GOT3 (cell line): ENCODE results near the gene SOX5.
"Not testable (repeated sequence)": the region's sequence is repeated elsewhere in the genome, so short reads cannot be mapped to it uniquely, and the experiment has no call there.

Experiments
- DNase-seq: peaks from one replicate; lab custom pipeline; 2025; ENCODE audit warnings: mixed read lengths; lab: John Stamatoyannopoulos, UW

SOX5 gene

GRCh38 chr12:23543767-23544166 lies 405.7 kb downstream of the SOX5 start:
- no peak for DNase-seq

- no peak for DNase-seq
Measured at GRCh38 chr12:23542187-23542586, 407.3 kb downstream of the SOX5 start.

GRCh38 chr12:23540572-23540971 lies 408.9 kb downstream of the SOX5 start:
- no peak for DNase-seq

- DNase-seq: no peak
Measured at GRCh38 chr12:23536293-23536692, 413.2 kb downstream of the SOX5 start.

- DNase-seq: no peak
Measured at GRCh38 chr12:23535441-23535840, 414.0 kb downstream of the SOX5 start.

- DNase-seq: no peak
Measured at GRCh38 chr12:23534196-23534595, 415.3 kb downstream of the SOX5 start.

- no peak for DNase-seq
Measured at GRCh38 chr12:23533699-23534098, 415.8 kb downstream of the SOX5 start.

- DNase-seq: no peak
Measured at GRCh38 chr12:23533265-23533664, 416.2 kb downstream of the SOX5 start.

GRCh38 chr12:23528316-23528715 lies 421.2 kb downstream of the SOX5 start:
- no peak for DNase-seq

- no peak for DNase-seq
Measured at GRCh38 chr12:23525450-23526072, 423.9 kb downstream of the SOX5 start.

GRCh38 chr12:23523339-23523738 lies 426.1 kb downstream of the SOX5 start:
- DNase-seq: no peak

GRCh38 chr12:23519444-23519843 lies 430.0 kb downstream of the SOX5 start:
- DNase-seq: not testable (repeated sequence)

- not testable (repeated sequence) for DNase-seq
Measured at GRCh38 chr12:23515785-23516184, 433.7 kb downstream of the SOX5 start.

GRCh38 chr12:23510484-23510883 lies 439.0 kb downstream of the SOX5 start:
- no peak for DNase-seq

GRCh38 chr12:23509832-23510231 lies 439.6 kb downstream of the SOX5 start:
- not testable (repeated sequence) for DNase-seq

GRCh38 chr12:23507785-23508184 lies 441.7 kb downstream of the SOX5 start:
- not testable (repeated sequence) for DNase-seq

GRCh38 chr12:23505736-23506135 lies 443.7 kb downstream of the SOX5 start:
- not testable (repeated sequence) for DNase-seq

GRCh38 chr12:23504641-23505399 lies 444.6 kb downstream of the SOX5 start:
- DNase-seq: no peak

- no peak for DNase-seq
Measured at GRCh38 chr12:23504043-23504442, 445.4 kb downstream of the SOX5 start.

- DNase-seq: no peak
Measured at GRCh38 chr12:23503544-23503943, 445.9 kb downstream of the SOX5 start.

- DNase-seq: no peak
Measured at GRCh38 chr12:23502259-23502658, 447.2 kb downstream of the SOX5 start.

GRCh38 chr12:23495472-23495871 lies 454.0 kb downstream of the SOX5 start:
- no peak for DNase-seq

- DNase-seq: no peak
Measured at GRCh38 chr12:23493672-23494071, 455.8 kb downstream of the SOX5 start.

- not testable (repeated sequence) for DNase-seq
Measured at GRCh38 chr12:23491029-23491428, 458.4 kb downstream of the SOX5 start.
